Type B pancreatic cell (in vitro differentiated cells): ENCODE measurements around the gene TDRD1. TPM values are rescaled to one million over a fixed set of nuclear protein-coding genes. Genes with fewer than 3 reads are reported as not detected.

ENCODE experiments used
- DNase-seq: peaks from one replicate; pipeline ENCODE4 v3.0.0; 2021; ENCODE audit warnings: mixed read lengths; ENCODE audit not compliant: unreplicated experiment; ENCODE audit errors: extremely low spot score
- H3K27ac Mint-ChIP-seq: 2 replicates; pipeline ENCODE4 v1.8.0; 2021; ENCODE audit warnings: mild to moderate bottlenecking, mixed read lengths
- H3K27me3 Mint-ChIP-seq: 2 replicates; pipeline ENCODE4 v1.8.0; 2021; ENCODE audit warnings: mixed read lengths
- H3K36me3 Mint-ChIP-seq: 2 replicates; pipeline ENCODE4 v1.8.0; 2021; ENCODE audit warnings: mixed read lengths
- H3K4me1 Mint-ChIP-seq: one replicate; pipeline ENCODE4 v1.8.0; 2021; ENCODE audit warnings: mixed read lengths; ENCODE audit not compliant: unreplicated experiment
- H3K4me3 Mint-ChIP-seq: 2 replicates; pipeline ENCODE4 v1.8.0; 2021; ENCODE audit warnings: mild to moderate bottlenecking, mixed read lengths
- H3K9me3 Mint-ChIP-seq: 2 replicates; pipeline ENCODE4 v1.8.0; 2021; ENCODE audit warnings: mixed read lengths
- CTCF ChIP-seq: fragments of 200-600 bp; sonication (generic); conservative IDR thresholded peaks from 2 replicates; pipeline ENCODE4 v1.5.0; 2021; ENCODE audit warnings: antibody characterized with exemption, mild to moderate bottlenecking
- total RNA-seq: library from RNA; stranded (reverse); gene quantifications from 2 replicates; pipeline ENCODE4 v1.2.1, GENCODE V29; 2021; ENCODE audit warnings: low replicate concordance

The TDRD1 gene
- total RNA-seq, 1 donor from 2014 or later = not detected

- TF ChIP-seq CTCF = no peak
- peaks cover 7% of the 10 kb centered on the region for H3K36me3 Mint-ChIP-seq
- peak overlapping the region; percentile 99 for H3K4me3 Mint-ChIP-seq
Observed at GRCh38 chr10:114172776-114173602, 6.2 kb upstream of the TDRD1 start.

GRCh38 chr10:114173603-114173920 lies 5.6 kb upstream of the TDRD1 start:
- H3K27me3 Mint-ChIP-seq = no peaks in the 10 kb centered on the region
- H3K36me3 Mint-ChIP-seq = peaks cover 4% of the 10 kb centered on the region
- peak overlapping the region; percentile 99 for H3K27ac Mint-ChIP-seq
- no peak for DNase-seq
- TF ChIP-seq CTCF = no peak
- H3K4me1 Mint-ChIP-seq = peaks cover 23% of the 10 kb centered on the region
- H3K4me3 Mint-ChIP-seq = peak overlapping the region; percentile 99
- H3K9me3 Mint-ChIP-seq = peaks cover 4% of the 10 kb centered on the region

More at GRCh38 chr10:114172776-114173602, 6.2 kb upstream of the TDRD1 start:
- H3K27me3 Mint-ChIP-seq = no peaks in the 10 kb centered on the region
- peaks cover 23% of the 10 kb centered on the region for H3K4me1 Mint-ChIP-seq
- no peak for DNase-seq
- peaks cover 7% of the 10 kb centered on the region for H3K9me3 Mint-ChIP-seq
- H3K27ac Mint-ChIP-seq = peak overlapping the region; percentile 99

- Mint-ChIP-seq H3K27me3 (no peaks in the 10 kb centered on the region), H3K4me1 (peaks cover 23% of the 10 kb centered on the region), H3K4me3 (peak within 1 kb of the TSS; percentile 99), H3K9me3 (no peaks in the 10 kb centered on the region), H3K36me3 (no peaks in the 10 kb centered on the region), H3K27ac (peak within 1 kb of the TSS; percentile 99)
- TF ChIP-seq CTCF = no peak
- DNase-seq = peak; percentile 96
Observed at GRCh38 chr10:114173921-114174694, 5.0 kb upstream of the TDRD1 start, which contains the start of gene CCDC186. Gene CCDC186, minus strand, starts transcription at chr10:114174203. Its CDS starts 10,935 bp downstream, at chr10:114163268.

GRCh38 chr10:114174695-114175188 lies 4.4 kb upstream of the TDRD1 start:
- H3K27ac Mint-ChIP-seq = peak overlapping the region; percentile 99
- no peaks in the 10 kb centered on the region for H3K9me3 Mint-ChIP-seq
- H3K36me3 Mint-ChIP-seq = no peaks in the 10 kb centered on the region
- no peak for DNase-seq
- H3K27me3 Mint-ChIP-seq = no peaks in the 10 kb centered on the region
- peak overlapping the region; percentile 99 for H3K4me3 Mint-ChIP-seq
- H3K4me1 Mint-ChIP-seq = peaks cover 23% of the 10 kb centered on the region
- TF ChIP-seq CTCF = no peak

GRCh38 chr10:114175667-114176066 lies 3.5 kb upstream of the TDRD1 start:
- Mint-ChIP-seq H3K9me3 (no peaks in the 10 kb centered on the region), H3K4me3 (peak overlapping the region; percentile 67), H3K4me1 (peaks cover 23% of the 10 kb centered on the region), H3K36me3 (no peaks in the 10 kb centered on the region), H3K27me3 (no peaks in the 10 kb centered on the region), H3K27ac (peak overlapping the region; percentile 41)
- no peak for DNase-seq
- no peak for TF ChIP-seq CTCF
